Ureter (tissue), 1 donor: Measurements from ENCODE around the gene CARS1. TPM values are rescaled to one million over a fixed set of nuclear protein-coding genes. Genes with fewer than 3 reads are reported as not detected.

Experiments
- DNase-seq: peaks from one replicate; pipeline ENCODE4 v3.0.0-alpha.2; 2020; ENCODE audit warnings: low spot score
- total RNA-seq: library from RNA; stranded (reverse); gene quantifications from one replicate; pipeline ENCODE4 v1.2.4, GENCODE V29; 2023
- donor health status: DM: yes; HTN: yes; CAD: no.

The CARS1 gene
- total RNA-seq, 1 donor from 2014 or later: 90.0 TPM

GRCh38 chr11:2955906-2956476, 101.2 kb downstream of the CARS1 start:
- DNase-seq: no peak

GRCh38 chr11:2954263-2954662, 103.0 kb downstream of the CARS1 start:
- DNase-seq: no peak

GRCh38 chr11:2952290-2952689, 104.9 kb downstream of the CARS1 start:
- DNase-seq: no peak

GRCh38 chr11:2951231-2952110, 105.8 kb downstream of the CARS1 start:
- DNase-seq: no peak

Other genes starting within 250 kb of the CARS1 start
- 21.5 TPM for gene CDKN1C, start 171.6 kb downstream of the CARS1 start, total RNA-seq
- gene PHLDA2, start 128.0 kb downstream of the CARS1 start, total RNA-seq: 15.9 TPM
- gene NAP1L4, start 65.1 kb downstream of the CARS1 start, total RNA-seq: 189 TPM
- 84.3 TPM for gene OSBPL5, start 107.9 kb upstream of the CARS1 start, total RNA-seq
- gene MRGPRG, start 161.4 kb upstream of the CARS1 start, total RNA-seq: not detected
- gene MRGPRE, start 175.0 kb upstream of the CARS1 start, total RNA-seq: 0.81 TPM